Motor neuron (in vitro differentiated cells): ENCODE results near the gene HOXB1. TPM values are rescaled to one million over a fixed set of nuclear protein-coding genes. Genes with fewer than 3 reads are reported as not detected.

ENCODE experiments used
- ATAC-seq, 8 experiments: fragments of 200-7000 bp; cut with Tn5 transposase; replicated peaks in 6 of 8; 2 replicates each; pipeline ENCODE4 v1.8.0; 2021; ENCODE audit warnings: mild to moderate bottlenecking in 8 of 8, moderate library complexity in 8 of 8
- H3K27ac ChIP-seq, 2 donors: fragments of 250-450 bp; sonication (Bioruptor Pico); 2 replicates each; pipeline ENCODE4 v1.9.0; 2021; ENCODE audit warnings: antibody characterized with exemption in 2 of 2, mild to moderate bottlenecking in 2 of 2, moderate library complexity in 1 of 2
- H3K4me1 ChIP-seq, 2 donors: fragments of 250-450 bp; sonication (Bioruptor Pico); replicated peaks in 1 of 2; 2 replicates each; pipeline ENCODE4 v1.6.1; 2021; ENCODE audit warnings: antibody characterized with exemption in 2 of 2, mild to moderate bottlenecking in 2 of 2, moderate library complexity in 1 of 2
- H3K4me3 ChIP-seq, 5 donors: fragments of 250-450 bp; sonication (Bioruptor Pico); 2 replicates each; pipeline ENCODE4 v1.9.0; 2021; ENCODE audit warnings: antibody characterized with exemption in 5 of 5, mild to moderate bottlenecking in 5 of 5, moderate library complexity in 4 of 5
- WGBS, 10 experiments: fragments of 450-650 bp; shearing (Covaris generic); methylation state at CpG; one replicate each; pipeline ENCODE4 v1.0.0; 2022; 5-methylcytosine and 5-hydroxymethylcytosine counted together
- in situ Hi-C, 9 experiments: fragments of 400-800 bp; cut with MboI; loops; one replicate each; pipeline ENCODE4 v1.15.0; 2021; ENCODE audit warnings: low sequenced_read_pairs in 9 of 9, low pct_unique_long_range_greater_than_20kb in 2 of 9; ENCODE audit not compliant: unreplicated experiment in 9 of 9
- total RNA-seq, 8 experiments: library from RNA; unstranded; fragments of 300-600 nt; gene quantifications; 2 replicates each; pipeline versions ENCODE4 v1.2.3 to v1.2.4, GENCODE V29; 2022

Gene HOXB1
- total RNA-seq, 8 experiments from 2014 or later: 0.22 to 38.7 (median 2.0) TPM

DNA sequence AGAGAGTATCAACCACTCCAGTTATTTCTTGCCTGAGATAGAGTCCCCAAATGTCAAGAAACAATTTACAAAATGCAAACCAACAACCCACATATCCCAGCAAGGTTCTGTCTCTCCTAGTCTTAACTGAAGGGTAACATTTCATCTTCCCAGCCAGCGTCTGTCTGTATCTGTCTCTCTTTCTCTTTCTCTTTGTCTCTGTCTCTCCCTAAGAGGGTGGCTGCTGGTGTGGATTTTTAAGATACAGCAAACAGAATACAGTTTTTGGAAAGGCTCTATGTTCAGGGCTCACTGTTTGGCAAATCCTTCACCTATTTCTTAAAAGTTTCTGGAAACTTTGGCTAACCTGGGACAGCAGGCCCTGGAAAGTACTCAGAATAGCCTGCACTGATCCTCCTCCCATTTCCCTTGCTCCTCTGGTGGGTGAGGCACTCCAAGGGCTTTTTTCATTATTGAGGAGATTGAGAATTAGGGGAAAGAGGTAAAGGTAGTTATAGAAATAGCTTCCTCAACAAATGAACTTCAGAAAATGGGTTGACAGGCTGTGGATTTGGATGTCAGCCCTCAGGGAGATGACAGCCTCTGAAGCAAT is 41.1 kb upstream of the HOXB1 start:
- peaks cover 23 to 51% of the 10 kb centered on the region in 2 donors for H3K4me1 ChIP-seq
- H3K27ac ChIP-seq: peak overlapping the region; percentile 94 to 97
- peak overlapping the region; percentile 67 to 91 (median 83) for H3K4me3 ChIP-seq
- ATAC-seq: no peak
- in situ Hi-C loops: no loop called here
- 0 to 60% methylated on average over 1 of the region's 1 CpG; no CpG with 5 or more reads in 8 of the 10 experiments for WGBS, 10 experiments

- 0 to 92% (median 0%) methylated on average over 1 to 21 of the region's 26 CpGs for WGBS, 10 experiments
- no peak for ATAC-seq
- in situ Hi-C loops: no loop called here
- Histone ChIP-seq H3K27ac (peak overlapping the region; percentile 94 to 97), H3K4me3 (peak overlapping the region; percentile 67 to 91 (median 83)), H3K4me1 (peaks cover 30 to 56% of the 10 kb centered on the region in 2 donors)
Measured at GRCh38 chr17:48571024-48571818, 40.4 kb upstream of the HOXB1 start.

DNA sequence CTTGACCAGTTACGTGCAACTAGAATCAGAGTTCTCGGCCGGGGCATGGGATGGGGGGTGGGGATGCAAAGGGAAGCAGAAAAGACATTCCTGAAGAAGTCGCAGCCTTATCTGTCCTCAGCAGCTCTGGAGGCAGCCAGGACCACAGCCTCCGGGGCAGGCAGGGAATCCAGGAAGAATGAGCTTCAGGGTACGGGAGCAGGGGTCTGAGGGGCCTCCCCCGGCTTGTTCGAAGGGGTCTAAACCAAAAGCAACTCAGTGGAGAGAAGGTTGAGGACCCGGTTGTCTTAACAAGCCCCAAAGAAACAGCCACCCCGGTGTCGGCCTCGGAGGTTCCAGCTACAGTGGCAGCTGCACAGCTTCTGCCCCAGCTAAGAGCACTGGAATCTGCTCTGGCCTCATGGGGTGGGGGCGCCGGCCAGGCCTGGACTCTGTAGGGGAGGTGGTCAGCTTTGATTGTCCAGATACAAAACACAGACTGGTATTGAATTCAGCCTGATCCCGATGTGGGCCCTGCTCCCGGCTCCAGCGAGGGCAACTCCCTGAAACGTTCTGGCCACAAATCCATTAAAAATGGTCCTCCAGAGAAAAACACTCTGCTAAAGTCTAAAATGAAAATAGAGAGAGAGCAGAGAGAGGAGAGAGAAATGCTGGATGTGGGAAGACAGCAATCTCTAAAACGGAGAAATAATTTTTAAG is 39.7 kb upstream of the HOXB1 start:
- Histone ChIP-seq H3K4me3 (peak overlapping the region; percentile 67 to 91 (median 83)), H3K27ac (peak overlapping the region; percentile 94 to 97), H3K4me1 (peaks cover 32 to 56% of the 10 kb centered on the region in 2 donors)
- WGBS, 10 experiments: 0 to 90% (median 5%) methylated on average over 1 to 10 of the region's 19 CpGs
- in situ Hi-C loops: no loop called here
- ATAC-seq: no peak

- WGBS, 10 experiments: 0 to 98% (median 0%) methylated on average over 1 to 6 of the region's 6 CpGs; no CpG with 5 or more reads in 1 of the 10 experiments
- Histone ChIP-seq H3K27ac (peak overlapping the region; percentile 94 to 97), H3K4me3 (peak overlapping the region; percentile 67 to 91 (median 83)), H3K4me1 (peaks cover 33 to 56% of the 10 kb centered on the region in 2 donors)
- in situ Hi-C loops: no loop called here
- no peak for ATAC-seq
Measured at GRCh38 chr17:48569674-48570324, 39.0 kb upstream of the HOXB1 start.

DNA sequence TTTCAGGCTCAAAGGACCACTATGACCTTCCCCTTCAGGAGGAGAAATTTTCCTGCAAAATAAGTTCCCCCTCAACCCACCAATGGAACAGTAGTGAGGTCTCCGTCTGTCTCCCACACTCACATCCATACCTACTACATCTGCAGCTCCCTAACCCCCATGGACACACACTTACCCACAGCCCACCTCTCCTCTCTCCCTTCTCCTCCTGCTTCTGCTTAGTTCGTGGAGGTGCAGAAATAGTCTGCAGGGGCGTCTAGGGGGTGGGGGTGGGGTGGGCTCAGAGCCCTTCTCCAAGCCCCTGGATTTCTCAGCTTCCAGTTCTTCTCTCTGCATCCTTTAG is 38.4 kb upstream of the HOXB1 start:
- in situ Hi-C loops: no loop called here
- peak overlapping the region; percentile 67 to 91 (median 83) for H3K4me3 ChIP-seq
- H3K27ac ChIP-seq: peak overlapping the region; percentile 94 to 97
- peaks cover 34 to 56% of the 10 kb centered on the region in 2 donors for H3K4me1 ChIP-seq
- peak in 5 of 8 experiments; percentile 9 to 31 (median 24) for ATAC-seq
- 0 to 100% (median 13%) methylated on average over 1 to 3 of the region's 3 CpGs; no CpG with 5 or more reads in 6 of the 10 experiments for WGBS, 10 experiments

- Histone ChIP-seq H3K27ac (peak overlapping the region; percentile 94 to 97), H3K4me3 (peak overlapping the region; percentile 67 to 91 (median 83)), H3K4me1 (peaks cover 35 to 61% of the 10 kb centered on the region in 2 donors)
- in situ Hi-C loops: no loop called here
- peak in 5 of 8 experiments; percentile 38 to 73 (median 50) for ATAC-seq
- WGBS, 10 experiments: 0 to 90% (median 2%) methylated on average over 6 to 27 of the region's 33 CpGs
Measured at GRCh38 chr17:48568499-48569239, 37.9 kb upstream of the HOXB1 start.

GRCh38 chr17:48567646-48568354 is 37.0 kb upstream of the HOXB1 start:
- WGBS, 10 experiments: 0 to 64% (median 0%) methylated on average over 1 to 2 of the region's 2 CpGs; no CpG with 5 or more reads in 5 of the 10 experiments
- ATAC-seq: no peak
- in situ Hi-C loops: no loop called here
- H3K27ac ChIP-seq: peak overlapping the region; percentile 94 to 97
- peaks cover 43 to 66% of the 10 kb centered on the region in 2 donors for H3K4me1 ChIP-seq
- peak overlapping the region; percentile 67 to 91 (median 83) for H3K4me3 ChIP-seq

DNA sequence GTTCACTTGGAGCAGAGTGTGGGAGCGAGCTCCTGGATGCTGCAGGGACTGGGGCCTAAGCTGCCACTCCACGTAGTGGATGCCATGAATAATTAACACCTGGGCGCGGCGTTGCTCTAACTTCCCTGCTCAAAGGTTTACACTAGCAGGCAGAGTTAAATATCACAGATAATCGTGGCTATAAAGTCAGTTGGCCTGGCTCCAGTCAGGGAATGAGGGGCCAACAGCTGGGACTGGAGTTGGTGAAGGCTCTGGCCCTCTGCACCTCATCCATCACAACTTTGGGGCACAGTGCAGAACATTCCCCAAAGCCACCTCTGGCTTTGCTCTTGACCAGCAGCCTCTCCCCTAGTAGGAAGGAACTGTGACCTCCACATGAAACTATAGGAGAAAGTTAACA is 36.4 kb upstream of the HOXB1 start:
- 0 to 100% (median 45%) methylated on average over 1 to 5 of the region's 6 CpGs; no CpG with 5 or more reads in 4 of the 10 experiments for WGBS, 10 experiments
- Histone ChIP-seq H3K27ac (peak overlapping the region; percentile 94 to 97), H3K4me1 (peaks cover 49 to 72% of the 10 kb centered on the region in 2 donors), H3K4me3 (peak overlapping the region; percentile 67 to 91 (median 83))
- ATAC-seq: no peak
- in situ Hi-C loops: no loop called here

- H3K4me3 ChIP-seq: peak overlapping the region; percentile 67 to 91 (median 83)
- H3K27ac ChIP-seq: peak overlapping the region; percentile 94 to 97
- in situ Hi-C loops: no loop called here
- ATAC-seq: no peak
- H3K4me1 ChIP-seq: peaks cover 54 to 74% of the 10 kb centered on the region in 2 donors
- WGBS, 10 experiments: 0 to 40% (median 29%) methylated on average over 1 to 2 of the region's 2 CpGs; no CpG with 5 or more reads in 6 of the 10 experiments
Measured at GRCh38 chr17:48566717-48567116, 35.9 kb upstream of the HOXB1 start.

DNA sequence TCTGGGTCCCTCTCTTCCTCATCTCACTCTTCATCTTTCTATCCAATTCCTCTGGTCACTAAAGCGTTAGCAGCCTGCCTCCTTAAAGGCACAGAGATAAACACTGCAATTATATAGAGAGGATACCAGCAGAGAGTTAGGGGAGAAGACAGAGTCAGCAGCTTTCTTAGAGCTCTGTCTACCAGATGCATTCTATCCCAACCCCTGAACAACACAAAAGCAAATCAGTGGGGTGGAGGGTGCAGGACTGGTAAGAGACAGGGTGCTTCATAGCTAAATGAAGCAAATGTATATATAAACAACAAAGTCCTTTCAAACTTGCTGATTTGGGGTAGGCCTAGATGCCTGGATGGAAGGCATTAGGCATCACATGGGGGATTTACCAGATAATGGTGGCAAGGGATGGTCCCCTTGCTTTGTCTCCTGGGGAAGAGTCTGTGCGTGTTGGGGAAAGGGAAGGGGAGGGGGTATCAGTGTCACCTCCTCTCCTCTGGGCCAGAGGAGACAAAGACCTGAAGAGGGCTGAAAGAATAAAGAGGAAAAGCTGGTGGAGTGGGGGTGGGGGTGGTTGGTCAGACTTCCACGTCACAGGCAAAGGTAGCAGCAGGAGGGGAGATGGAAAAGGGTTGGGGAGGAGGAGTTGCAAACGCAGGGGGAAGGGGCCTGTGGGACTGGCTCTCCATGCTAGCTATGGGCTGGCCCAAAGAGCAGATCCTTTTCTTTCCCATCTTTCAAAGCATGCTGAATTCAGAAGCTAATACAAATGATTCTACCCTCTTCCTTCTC is 35.3 kb upstream of the HOXB1 start:
- peak in 3 of 8 experiments; percentile 6 to 13 (median 10) for ATAC-seq
- in situ Hi-C loops: no loop called here
- Histone ChIP-seq H3K4me3 (peak overlapping the region; percentile 67 to 91 (median 83)), H3K27ac (peak overlapping the region; percentile 94 to 97), H3K4me1 (peaks cover 60 to 78% of the 10 kb centered on the region in 2 donors)
- WGBS, 10 experiments: 0 to 100% (median 59%) methylated on average over 1 of the region's 4 CpGs; no CpG with 5 or more reads in 4 of the 10 experiments

- Histone ChIP-seq H3K27ac (peak overlapping the region; percentile 94 to 97), H3K4me1 (peaks cover 70 to 87% of the 10 kb centered on the region in 2 donors), H3K4me3 (peak overlapping the region; percentile 31 to 91 (median 83))
- ATAC-seq: no peak
- in situ Hi-C loops: no loop called here
- 0 to 100% (median 10%) methylated on average over 1 to 2 of the region's 2 CpGs; no CpG with 5 or more reads in 4 of the 10 experiments for WGBS, 10 experiments
Measured at GRCh38 chr17:48565022-48565554, 34.3 kb upstream of the HOXB1 start.
